PC-3 (cell line): ENCODE measurements around the gene IL1R1. TPM values are rescaled to one million over a fixed set of nuclear protein-coding genes. Genes with fewer than 3 reads are reported as not detected.

Experiments used
- ATAC-seq: fragments of 200-7000 bp; cut with Tn5 transposase; 2 replicates; pipeline ENCODE4 v1.9.1; 2020; ENCODE audit warnings: mild to moderate bottlenecking, moderate library complexity
- BruUV-seq: library from RNA; stranded (reverse); fragments of 400-500 nt; replicated peaks from 2 replicates; lab custom pipeline; 2021; lab: Mats Ljungman, UMichigan
- CTCF ChIA-PET: fragments of 300-600 bp; sonication (Branson Sonifier 250); formaldehyde crosslinking; loops from one replicate; lab custom pipeline; 2022; ENCODE audit warnings: antibody characterized with exemption; lab: Charles Lee
- POLR2A ChIA-PET: fragments of 300-600 bp; sonication (Branson Sonifier 250); formaldehyde crosslinking; loops from one replicate; lab custom pipeline; 2022; ENCODE audit warnings: antibody characterized with exemption; ENCODE audit not compliant: unreplicated experiment; lab: Charles Lee
- DNase-seq: peaks from one replicate; pipeline ENCODE4 v3.0.0-alpha.2; 2015
- H2AFZ ChIP-seq: fragments of 300-600 bp; sonication (generic); 2 replicates; pipeline ENCODE4 v1.6.0; 2016; ENCODE audit warnings: antibody characterized with exemption, low read length
- H3F3A ChIP-seq: fragments of 300-600 bp; sonication (generic); one replicate; pipeline ENCODE4 v1.6.0; 2017; ENCODE audit warnings: antibody characterized with exemption, low read length, control low read depth, mild to moderate bottlenecking; ENCODE audit not compliant: unreplicated experiment
- H3K27ac ChIP-seq: fragments of 300-600 bp; sonication (generic); 2 replicates; pipeline ENCODE4 v1.5.1; 2016; ENCODE audit warnings: mild to moderate bottlenecking, low read length
- H3K27me3 ChIP-seq: fragments of 300-600 bp; sonication (generic); 2 replicates; pipeline ENCODE4 v1.6.1; 2016; ENCODE audit warnings: low read length, mixed read lengths
- H3K36me3 ChIP-seq: fragments of 300-600 bp; sonication (generic); 2 replicates; pipeline ENCODE4 v1.6.1; 2016; ENCODE audit warnings: low read depth, mixed run types, low read length, mixed read lengths
- H3K4me1 ChIP-seq: fragments of 300-600 bp; sonication (generic); 2 replicates; pipeline ENCODE4 v1.5.1; 2016; ENCODE audit warnings: low read length; ENCODE audit not compliant: insufficient read depth
- H3K4me2 ChIP-seq: fragments of 300-600 bp; sonication (generic); 2 replicates; pipeline ENCODE4 v1.6.0; 2016; ENCODE audit warnings: low read length
- H3K4me3 ChIP-seq: fragments of 300-600 bp; sonication (generic); 2 replicates; pipeline ENCODE4 v1.5.1; 2016; ENCODE audit warnings: mild to moderate bottlenecking, low read length, mixed read lengths
- H3K79me2 ChIP-seq: fragments of 300-600 bp; sonication (generic); 2 replicates; pipeline ENCODE4 v1.6.1; 2017; ENCODE audit warnings: low read length, mixed read lengths
- H3K9ac ChIP-seq: fragments of 300-600 bp; sonication (generic); 2 replicates; pipeline ENCODE4 v1.6.0; 2016; ENCODE audit warnings: mild to moderate bottlenecking, low read length
- H3K9me2 ChIP-seq: fragments of 300-600 bp; sonication (generic); replicated peaks from 2 replicates; pipeline ENCODE4 v1.6.1; 2016; ENCODE audit warnings: mixed run types, low read length, mixed read lengths
- H3K9me3 ChIP-seq: fragments of 300-600 bp; sonication (generic); 2 replicates; pipeline ENCODE4 v1.6.1; 2016; ENCODE audit warnings: low read length, mixed read lengths
- H4K20me1 ChIP-seq: fragments of 300-600 bp; sonication (generic); 2 replicates; pipeline ENCODE4 v1.6.1; 2016; ENCODE audit warnings: low read length, mixed read lengths
- EZH2 ChIP-seq: fragments of 300-600 bp; sonication (generic); IDR thresholded peaks from one replicate; pipeline ENCODE4 v1.6.1; 2017; ENCODE audit warnings: antibody characterized with exemption, mild to moderate bottlenecking, low read length; ENCODE audit not compliant: unreplicated experiment
- EZH2phosphoT487 ChIP-seq: fragments of 300-600 bp; sonication (generic); IDR thresholded peaks from 2 replicates; pipeline ENCODE4 v1.6.1; 2018; ENCODE audit warnings: mild to moderate bottlenecking, antibody characterized with exemption, low read length, borderline replicate concordance
- intact Hi-C: fragments of 100-400 bp; cut with micrococcal nuclease; formaldehyde crosslinking; loops from 2 replicates; pipeline ENCODE4 v1.9.0; 2023
- total RNA-seq: library from RNA; depleted of rRNA; stranded (reverse); fragments of >200 nt; gene quantifications from 2 replicates; pipeline ENCODE4 v1.2.3, GENCODE V29; 2014
- TF ChIP-seq, protein P1 (sequence below): fragments of 300-600 bp; sonication (generic); conservative IDR thresholded peaks from 2 replicates; pipeline ENCODE4 v1.5.1; 2017; ENCODE audit warnings: antibody characterized with exemption, low read depth, mild to moderate bottlenecking, low read length

The IL1R1 gene
- total RNA-seq, 1 experiment from 2014 or later: 0.69 TPM

DNA sequence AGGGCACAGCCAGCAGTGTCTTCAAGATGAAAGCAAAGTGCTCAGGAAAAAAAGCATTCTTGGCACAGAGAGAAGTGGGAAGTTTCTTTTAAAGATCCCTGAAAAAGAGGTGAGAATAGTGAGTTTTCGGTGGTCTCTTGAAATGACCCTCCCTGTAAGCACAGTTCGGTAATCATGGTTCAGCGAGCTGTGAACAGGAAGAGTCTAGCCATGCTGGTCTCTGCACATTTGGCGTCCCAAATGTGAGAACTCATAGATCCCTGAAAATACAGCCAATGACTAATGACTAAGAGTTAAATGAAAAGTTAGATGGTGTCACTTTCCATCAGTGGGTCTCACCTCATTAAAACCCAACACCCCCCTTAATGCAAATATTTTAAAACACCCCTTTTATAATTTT is 3.4 kb downstream of the IL1R1 start:
- Histone ChIP-seq H3K9me2 (no peaks in the 10 kb centered on the region), H3K36me3 (no peaks in the 10 kb centered on the region), H3K9me3 (no peaks in the 10 kb centered on the region), H3F3A (no peaks in the 10 kb centered on the region), H2AFZ (no peak overlapping the region), H3K4me1 (peaks cover 8% of the 10 kb centered on the region; the same call in 1 of the 2 replicates), H3K27me3 (no peaks in the 10 kb centered on the region), H4K20me1 (no peaks in the 10 kb centered on the region), H3K4me3 (no peak overlapping the region), H3K27ac (no peak overlapping the region), H3K79me2 (no peaks in the 10 kb centered on the region), H3K4me2 (no peak overlapping the region), H3K9ac (no peak overlapping the region)
- POLR2A ChIA-PET: no interaction called here
- DNase-seq (no peak), ATAC-seq (no peak)
- TF ChIP-seq, protein P1, sequence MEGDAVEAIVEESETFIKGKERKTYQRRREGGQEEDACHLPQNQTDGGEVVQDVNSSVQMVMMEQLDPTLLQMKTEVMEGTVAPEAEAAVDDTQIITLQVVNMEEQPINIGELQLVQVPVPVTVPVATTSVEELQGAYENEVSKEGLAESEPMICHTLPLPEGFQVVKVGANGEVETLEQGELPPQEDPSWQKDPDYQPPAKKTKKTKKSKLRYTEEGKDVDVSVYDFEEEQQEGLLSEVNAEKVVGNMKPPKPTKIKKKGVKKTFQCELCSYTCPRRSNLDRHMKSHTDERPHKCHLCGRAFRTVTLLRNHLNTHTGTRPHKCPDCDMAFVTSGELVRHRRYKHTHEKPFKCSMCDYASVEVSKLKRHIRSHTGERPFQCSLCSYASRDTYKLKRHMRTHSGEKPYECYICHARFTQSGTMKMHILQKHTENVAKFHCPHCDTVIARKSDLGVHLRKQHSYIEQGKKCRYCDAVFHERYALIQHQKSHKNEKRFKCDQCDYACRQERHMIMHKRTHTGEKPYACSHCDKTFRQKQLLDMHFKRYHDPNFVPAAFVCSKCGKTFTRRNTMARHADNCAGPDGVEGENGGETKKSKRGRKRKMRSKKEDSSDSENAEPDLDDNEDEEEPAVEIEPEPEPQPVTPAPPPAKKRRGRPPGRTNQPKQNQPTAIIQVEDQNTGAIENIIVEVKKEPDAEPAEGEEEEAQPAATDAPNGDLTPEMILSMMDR: no peak
- intact Hi-C loops: no loop called here
- BruUV-seq: no TSS peak
- CTCF ChIA-PET: no interaction called here

DNA sequence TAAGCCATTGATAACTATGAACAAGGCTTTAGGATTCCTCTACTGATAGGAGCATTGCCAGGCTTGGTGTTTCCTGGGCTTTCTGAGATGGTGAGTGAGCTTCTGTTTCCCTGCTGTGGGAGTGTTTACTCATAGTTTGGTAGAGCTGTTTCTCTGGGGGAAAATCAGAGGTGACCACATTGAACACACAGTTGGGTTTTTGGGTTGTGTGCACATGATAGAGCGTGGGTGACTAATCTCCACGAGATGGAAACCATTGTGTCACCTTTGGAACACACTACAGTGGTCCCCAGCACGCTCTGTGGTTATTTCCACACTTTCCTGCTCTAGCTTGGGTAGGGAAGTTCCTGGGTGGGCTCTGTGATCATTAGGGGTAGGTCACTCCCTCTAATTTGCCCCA is 5.4 kb downstream of the IL1R1 start:
- CTCF ChIA-PET: no interaction called here

DNA sequence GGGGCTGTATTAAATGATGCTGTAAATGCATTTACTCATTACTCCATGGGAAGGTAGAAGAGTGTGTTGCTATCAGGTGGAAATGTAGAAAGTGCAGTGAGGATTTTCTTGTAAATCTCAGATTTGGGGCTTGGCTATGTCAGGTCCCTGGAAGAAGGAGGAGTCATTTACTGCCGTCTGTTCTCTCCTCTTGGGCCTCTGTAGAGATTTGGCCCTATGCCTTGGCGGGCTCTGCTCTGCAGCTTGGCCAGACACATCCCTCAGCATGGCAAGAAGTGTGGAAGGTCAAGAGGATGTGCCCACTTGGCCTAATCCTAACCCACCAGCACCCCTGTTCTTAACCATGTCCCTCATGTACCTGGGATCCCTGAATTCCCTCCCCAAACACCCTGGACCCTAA is 6.7 kb downstream of the IL1R1 start:
- Histone ChIP-seq H3K27me3 (no peaks in the 10 kb centered on the region), H3K79me2 (no peaks in the 10 kb centered on the region), H3K4me1 (no peaks in the 10 kb centered on the region), H3K36me3 (no peaks in the 10 kb centered on the region), H2AFZ (no peak overlapping the region), H3K9me2 (no peaks in the 10 kb centered on the region), H3F3A (no peaks in the 10 kb centered on the region), H3K4me3 (no peak overlapping the region), H4K20me1 (no peaks in the 10 kb centered on the region), H3K9ac (no peak overlapping the region), H3K4me2 (no peak overlapping the region), H3K9me3 (no peaks in the 10 kb centered on the region), H3K27ac (no peak overlapping the region)
- ChIA-PET CTCF (no interaction called here), POLR2A (no interaction called here)
- intact Hi-C loops: no loop called here
- no TSS peak for BruUV-seq
- ATAC-seq: no peak
- DNase-seq: no peak
- no peak for TF ChIP-seq EZH2
- TF ChIP-seq, protein P1: no peak

More for the DNA sequence above, 5.4 kb downstream of the IL1R1 start:
- H3K4me2 ChIP-seq: no peak overlapping the region
- intact Hi-C loops: no loop called here
- DNase-seq (no peak), ATAC-seq (no peak)
- no peaks in the 10 kb centered on the region for H3K36me3 ChIP-seq
- H3K9me3 ChIP-seq: no peaks in the 10 kb centered on the region
- H3K9ac ChIP-seq: no peak overlapping the region
- no peak overlapping the region for H3K4me3 ChIP-seq
- TF ChIP-seq, protein P1: no peak
- TF ChIP-seq EZH2phosphoT487: no peak
- TF ChIP-seq EZH2: no peak
- POLR2A ChIA-PET: no interaction called here
- no peaks in the 10 kb centered on the region for H3F3A ChIP-seq
- H3K79me2 ChIP-seq: no peaks in the 10 kb centered on the region
- H3K27ac ChIP-seq: no peak overlapping the region
- no peak overlapping the region for H2AFZ ChIP-seq
- H3K9me2 ChIP-seq: no peaks in the 10 kb centered on the region
- H4K20me1 ChIP-seq: no peaks in the 10 kb centered on the region
- no TSS peak for BruUV-seq
- H3K27me3 ChIP-seq: no peaks in the 10 kb centered on the region
- H3K4me1 ChIP-seq: peaks cover 4% of the 10 kb centered on the region; the same call in 1 of the 2 replicates
